GM12878 (cell line): ENCODE measurements around the gene IGFBP3. TPM values are rescaled to one million over a fixed set of nuclear protein-coding genes. Genes with fewer than 3 reads are reported as not detected.

Experiments used
- CBX5 ChIP-seq: sonication (generic); IDR thresholded peaks from 2 replicates; pipeline ENCODE4 v1.6.1; 2016; ENCODE audit warnings: low read depth, moderate library complexity, mild to moderate bottlenecking, inconsistent platforms
- GATAD2B ChIP-seq: fragments of 450-650 bp; conservative IDR thresholded peaks from 2 replicates; pipeline ENCODE4 v1.6.1; 2017; ENCODE audit warnings: low read depth, mild to moderate bottlenecking, moderate library complexity
- JUND ChIP-seq: IDR thresholded peaks from 2 replicates; pipeline ENCODE4 v1.6.1; 2012; ENCODE audit warnings: low read depth, mild to moderate bottlenecking, low read length, improper control_type of control experiment, moderate library complexity
- KAT2A ChIP-seq: conservative IDR thresholded peaks from 2 replicates; pipeline ENCODE4 v1.6.1; 2011; ENCODE audit warnings: low read depth, low read length; ENCODE audit not compliant: control insufficient read depth
- KDM1A ChIP-seq: fragments of 200-600 bp; sonication (generic); IDR thresholded peaks from 2 replicates; pipeline ENCODE4 v1.6.1; 2016; ENCODE audit warnings: borderline replicate concordance
- NFYA ChIP-seq: IDR thresholded peaks from 2 replicates; pipeline ENCODE4 v1.6.1; 2011; ENCODE audit warnings: low read depth, mild to moderate bottlenecking, low read length, improper control_type of control experiment, borderline replicate concordance
- NR2C2 ChIP-seq: IDR thresholded peaks from 2 replicates; pipeline ENCODE4 v1.6.1; 2011; ENCODE audit warnings: borderline replicate concordance, low read depth; ENCODE audit not compliant: control insufficient read depth, insufficient read length
- RELB ChIP-seq: fragments of 450-650 bp; IDR thresholded peaks from 2 replicates; pipeline ENCODE4 v1.6.1; 2017; ENCODE audit warnings: low read depth, mild to moderate bottlenecking, moderate library complexity
- SUPT20H ChIP-seq: IDR thresholded peaks from 2 replicates; pipeline ENCODE4 v1.6.1; 2011; ENCODE audit warnings: low read depth, mild to moderate bottlenecking, low read length, moderate library complexity, borderline replicate concordance; ENCODE audit not compliant: control insufficient read depth
- SUZ12 ChIP-seq: fragments of 200-600 bp; sonication (generic); IDR thresholded peaks from one replicate; pipeline ENCODE4 v1.6.1; 2018; ENCODE audit warnings: antibody characterized with exemption, mild to moderate bottlenecking; ENCODE audit not compliant: unreplicated experiment
- ZBTB4 ChIP-seq: fragments of 450-650 bp; formaldehyde crosslinking; IDR thresholded peaks from 2 replicates; pipeline ENCODE4 v1.4.0; 2022; ENCODE audit warnings: mild to moderate bottlenecking, moderate library complexity
- polyA plus RNA-seq, 11 experiments: library from polyadenylated mRNA; depleted of rRNA in 4 of 11; unstranded in 6 of 11; stranded (reverse) in 5 of 11; fragments of >200 nt; fragmentation: Nextera tagmentation in 4 of 11; fragmentation: Illumina TruSeq in 1 of 11; extraction: Ambion mirVana in 4 of 11; extraction: Trizol in 1 of 11; gene quantifications; 1 replicate in 1 of 11; 2 replicates in 10 of 11; pipeline versions ENCODE4 v1.2.1 to v1.2.3, GENCODE V29; 2011 to 2016; ENCODE audit warnings: inconsistent platforms in 2 of 11, missing spikeins in 2 of 11, low read depth in 1 of 11
- total RNA-seq, 4 experiments: library from RNA; depleted of rRNA in 3 of 4; stranded (reverse); fragments of >200 nt in 3 of 4; fragmentation: Illumina TruSeq in 1 of 4; extraction: Trizol in 1 of 4; gene quantifications; 2 replicates each; pipeline versions ENCODE4 v1.2.1 to v1.2.3, GENCODE V29; 2013 to 2021
- TF ChIP-seq, protein P1 (sequence below): IDR thresholded peaks from 2 replicates; pipeline ENCODE4 v1.6.1; 2012; ENCODE audit warnings: low read depth, low read length, improper control_type of control experiment

IGFBP3 gene
- total and polyA plus RNA-seq, 10 of the 15 experiments (the other 5 are each of a cell fraction or from before 2014, with no cell fraction given) = 6.0 to 28.0 (median 15.6) TPM

- TF ChIP-seq ZBTB4 (CRISPR knock-in tag) = no peak
- TF ChIP-seq SUPT20H = no peak
- no peak for TF ChIP-seq RELB
- TF ChIP-seq, protein P1, sequence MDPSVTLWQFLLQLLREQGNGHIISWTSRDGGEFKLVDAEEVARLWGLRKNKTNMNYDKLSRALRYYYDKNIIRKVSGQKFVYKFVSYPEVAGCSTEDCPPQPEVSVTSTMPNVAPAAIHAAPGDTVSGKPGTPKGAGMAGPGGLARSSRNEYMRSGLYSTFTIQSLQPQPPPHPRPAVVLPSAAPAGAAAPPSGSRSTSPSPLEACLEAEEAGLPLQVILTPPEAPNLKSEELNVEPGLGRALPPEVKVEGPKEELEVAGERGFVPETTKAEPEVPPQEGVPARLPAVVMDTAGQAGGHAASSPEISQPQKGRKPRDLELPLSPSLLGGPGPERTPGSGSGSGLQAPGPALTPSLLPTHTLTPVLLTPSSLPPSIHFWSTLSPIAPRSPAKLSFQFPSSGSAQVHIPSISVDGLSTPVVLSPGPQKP = no peak
- no peak for TF ChIP-seq JUND
- TF ChIP-seq GATAD2B = no peak; the same call in 1 of the 2 replicates
- TF ChIP-seq KAT2A = no peak
- TF ChIP-seq CBX5 = no peak
- TF ChIP-seq NFYA = no peak
- peak; percentile 19 for TF ChIP-seq SUZ12
- TF ChIP-seq NR2C2 = no peak
- no peak for TF ChIP-seq KDM1A
Observed at GRCh38 chr7:45920502-45921380, at the start of gene IGFBP3 (continued).
